ENCODE results near the gene CXCR4.

CXCR4 gene

DNA sequence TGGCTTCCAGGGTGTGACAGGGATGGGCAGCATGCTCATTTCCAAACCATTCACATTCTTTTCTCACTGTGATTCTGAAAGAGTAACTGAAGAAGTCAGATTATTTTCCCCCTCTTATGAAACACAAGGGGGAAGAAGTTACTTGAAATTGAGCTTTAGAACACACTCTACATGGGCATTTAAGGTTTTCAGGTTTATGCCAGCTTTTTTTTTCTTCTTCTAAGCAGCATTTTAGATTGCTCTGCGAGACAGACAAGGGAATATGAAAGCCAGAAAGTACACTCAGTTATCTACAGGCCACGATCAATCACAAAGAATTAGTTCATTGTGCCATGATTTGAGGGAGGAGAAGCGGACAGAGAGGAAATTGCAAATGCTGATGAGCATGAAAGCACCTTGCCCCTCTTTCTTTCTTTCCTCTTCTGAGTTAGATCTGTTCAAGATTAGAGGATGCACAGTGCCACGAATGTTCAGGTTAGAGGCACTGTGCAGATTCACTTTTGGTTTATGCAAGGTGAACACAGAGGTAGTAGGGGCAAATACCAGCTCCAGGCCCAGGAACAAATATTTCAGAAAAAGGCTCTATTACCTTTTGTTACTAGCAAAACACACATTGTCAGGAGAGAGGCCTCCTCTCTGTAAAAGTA, 49.2 kb downstream of the CXCR4 start:
- TF ChIP-seq, protein P1, sequence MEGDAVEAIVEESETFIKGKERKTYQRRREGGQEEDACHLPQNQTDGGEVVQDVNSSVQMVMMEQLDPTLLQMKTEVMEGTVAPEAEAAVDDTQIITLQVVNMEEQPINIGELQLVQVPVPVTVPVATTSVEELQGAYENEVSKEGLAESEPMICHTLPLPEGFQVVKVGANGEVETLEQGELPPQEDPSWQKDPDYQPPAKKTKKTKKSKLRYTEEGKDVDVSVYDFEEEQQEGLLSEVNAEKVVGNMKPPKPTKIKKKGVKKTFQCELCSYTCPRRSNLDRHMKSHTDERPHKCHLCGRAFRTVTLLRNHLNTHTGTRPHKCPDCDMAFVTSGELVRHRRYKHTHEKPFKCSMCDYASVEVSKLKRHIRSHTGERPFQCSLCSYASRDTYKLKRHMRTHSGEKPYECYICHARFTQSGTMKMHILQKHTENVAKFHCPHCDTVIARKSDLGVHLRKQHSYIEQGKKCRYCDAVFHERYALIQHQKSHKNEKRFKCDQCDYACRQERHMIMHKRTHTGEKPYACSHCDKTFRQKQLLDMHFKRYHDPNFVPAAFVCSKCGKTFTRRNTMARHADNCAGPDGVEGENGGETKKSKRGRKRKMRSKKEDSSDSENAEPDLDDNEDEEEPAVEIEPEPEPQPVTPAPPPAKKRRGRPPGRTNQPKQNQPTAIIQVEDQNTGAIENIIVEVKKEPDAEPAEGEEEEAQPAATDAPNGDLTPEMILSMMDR (IDR thresholded peaks at IDR 0.05; ENCODE audit: insufficient read depth, low read depth, low read length, missing control alignments) = no peak
- no peak overlapping the region for H3K4me3 ChIP-seq (ENCODE audit: low read depth, low read length)
- peak; percentile 26 for DNase-seq (ENCODE audit: low read depth)

- no peak overlapping the region for H3K4me3 ChIP-seq (ENCODE audit: low read depth, low read length)
- no peak for DNase-seq (ENCODE audit: low read depth)
- TF ChIP-seq, protein P1 (IDR thresholded peaks at IDR 0.05; ENCODE audit: insufficient read depth, low read depth, low read length, missing control alignments) = no peak
These were observed 49.9 kb downstream of the CXCR4 start for GRCh38 chr2:136067897-136068580.

DNA sequence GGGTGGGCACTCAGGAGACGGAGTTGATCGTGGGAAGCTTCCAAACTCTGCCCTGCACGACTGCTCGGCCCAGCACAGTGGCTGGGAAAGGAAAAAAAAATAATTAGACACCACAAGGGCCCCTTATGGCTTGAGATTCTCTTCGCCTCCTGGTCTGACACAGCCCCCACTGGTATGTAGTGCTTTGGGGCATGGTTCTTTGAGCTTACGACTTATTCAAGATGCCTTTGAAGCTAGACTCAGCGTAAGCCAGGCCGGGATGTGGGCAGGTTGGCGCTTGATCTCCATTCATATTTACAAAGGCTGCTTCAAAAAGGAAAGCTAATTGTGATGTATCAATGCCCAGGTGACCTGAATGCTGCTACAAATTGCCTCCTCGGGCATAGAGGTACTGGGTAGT, 50.5 kb downstream of the CXCR4 start:
- no peak overlapping the region for H3K4me3 ChIP-seq (ENCODE audit: low read depth, low read length)
- no peak for DNase-seq (ENCODE audit: low read depth)
- TF ChIP-seq, protein P1 (IDR thresholded peaks at IDR 0.05; ENCODE audit: insufficient read depth, low read depth, low read length, missing control alignments) = no peak

GRCh38 chr2:136065907-136066306, 52.0 kb downstream of the CXCR4 start:
- no peak for DNase-seq (ENCODE audit: low read depth)
- TF ChIP-seq, protein P1 (IDR thresholded peaks at IDR 0.05; ENCODE audit: insufficient read depth, low read depth, low read length, missing control alignments) = no peak
- H3K4me3 ChIP-seq (ENCODE audit: low read depth, low read length) = no peak overlapping the region

DNA sequence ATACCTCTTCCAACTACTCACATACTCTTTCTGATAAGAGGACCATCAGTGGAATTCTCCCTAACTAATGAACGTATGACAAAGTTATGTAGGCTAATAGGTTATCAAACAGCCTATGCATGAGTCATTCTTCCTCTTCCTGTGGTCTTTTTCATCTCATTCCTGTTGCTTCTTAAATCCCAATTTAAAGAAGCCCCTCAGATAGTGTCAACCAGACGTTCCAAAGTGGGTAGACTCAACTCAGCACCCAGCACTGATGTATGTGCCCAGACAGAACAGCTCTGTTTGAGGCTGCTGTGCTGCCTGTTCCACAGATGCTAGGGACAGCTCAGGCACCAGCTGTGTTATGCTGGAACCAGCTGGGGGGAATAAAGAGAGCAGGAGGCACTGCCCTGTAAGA, 52.6 kb downstream of the CXCR4 start:
- H3K4me3 ChIP-seq (ENCODE audit: low read depth, low read length) = no peak overlapping the region
- DNase-seq (ENCODE audit: low read depth) = no peak
- TF ChIP-seq, protein P1 (IDR thresholded peaks at IDR 0.05; ENCODE audit: insufficient read depth, low read depth, low read length, missing control alignments) = no peak
